ENCODE data around the gene NXNL1. TPM values are rescaled to one million over a fixed set of nuclear protein-coding genes. Genes with fewer than 3 reads are reported as not detected.

NXNL1 gene
- total RNA-seq, 1 experiment from 2014 or later = not detected

GRCh38 chr19:17448131-17448967 is 12.4 kb downstream of the NXNL1 start, which contains the start of gene TMEM221:
Gene TMEM221 (minus strand): TSS chr19:17448668. CDS start chr19:17448462, 206 bp downstream.
- Histone ChIP-seq H3K9me2 (replicated peaks; ENCODE audit: low read length) (no peaks in the 10 kb centered on the region), H4K20me1 (ENCODE audit: low read length) (no peaks in the 10 kb centered on the region), H2AFZ (ENCODE audit: low read length) (peak within 1 kb of the TSS; percentile 87), H3K4me2 (ENCODE audit: low read length) (peak within 1 kb of the TSS; percentile 95), H3K27me3 (ENCODE audit: low read length) (no peaks in the 10 kb centered on the region), H3K4me3 (ENCODE audit: low read length) (peak within 1 kb of the TSS; percentile 74), H3K79me2 (ENCODE audit: low read length) (no peaks in the 10 kb centered on the region), H3F3A (ENCODE audit: low read length, unreplicated experiment) (peaks cover 4% of the 10 kb centered on the region), H3K9ac (ENCODE audit: low read length) (peak within 1 kb of the TSS; percentile 50), H3K9me3 (ENCODE audit: low read length) (no peaks in the 10 kb centered on the region), H3K36me3 (ENCODE audit: low read depth, low read length) (no peaks in the 10 kb centered on the region; the same call in 1 of the 2 replicates), H3K27ac (ENCODE audit: low read length) (no peak within 1 kb of the TSS), H3K4me1 (ENCODE audit: insufficient read depth, low read length) (peaks cover 9% of the 10 kb centered on the region)
- peak; percentile 53 for ATAC-seq
- intact Hi-C loops (cut with micrococcal nuclease) = no loop called here
- TF ChIP-seq CTCF (conservative IDR thresholded peaks at IDR 0.05; ENCODE audit: low read depth, low read length) (peak; percentile 66), EZH2 (IDR thresholded peaks at IDR 0.05; ENCODE audit: low read length, unreplicated experiment) (no peak)
- BruUV-seq (replicated peaks) = no TSS peak
- CTCF ChIA-PET = no interaction called here
- POLR2A ChIA-PET (ENCODE audit: unreplicated experiment) = no interaction called here
- DNase-seq = peak; percentile 54

- BruUV-seq (replicated peaks) = no TSS peak
- Histone ChIP-seq H4K20me1 (ENCODE audit: low read length) (no peaks in the 10 kb centered on the region), H2AFZ (ENCODE audit: low read length) (peak overlapping the region; percentile 56; the same call in 1 of the 2 replicates), H3F3A (ENCODE audit: low read length, unreplicated experiment) (peaks cover 4% of the 10 kb centered on the region), H3K4me1 (ENCODE audit: insufficient read depth, low read length) (peaks cover 9% of the 10 kb centered on the region), H3K9ac (ENCODE audit: low read length) (peak overlapping the region; percentile 50; the same call in 1 of the 2 replicates), H3K9me3 (ENCODE audit: low read length) (no peaks in the 10 kb centered on the region), H3K27me3 (ENCODE audit: low read length) (no peaks in the 10 kb centered on the region), H3K27ac (ENCODE audit: low read length) (no peak overlapping the region), H3K79me2 (ENCODE audit: low read length) (no peaks in the 10 kb centered on the region), H3K36me3 (ENCODE audit: low read depth, low read length) (no peaks in the 10 kb centered on the region), H3K4me3 (ENCODE audit: low read length) (peak overlapping the region; percentile 74), H3K4me2 (ENCODE audit: low read length) (peak overlapping the region; percentile 95), H3K9me2 (replicated peaks; ENCODE audit: low read length) (no peaks in the 10 kb centered on the region)
- TF ChIP-seq EZH2phosphoT487 (IDR thresholded peaks at IDR 0.05; ENCODE audit: borderline replicate concordance, low read length) (no peak), EZH2 (IDR thresholded peaks at IDR 0.05; ENCODE audit: low read length, unreplicated experiment) (no peak), CTCF (conservative IDR thresholded peaks at IDR 0.05; ENCODE audit: low read depth, low read length) (no peak)
- POLR2A ChIA-PET (ENCODE audit: unreplicated experiment) = no interaction called here
- DNase-seq (no peak), ATAC-seq (no peak)
- CTCF ChIA-PET = interaction anchor here (0.5 kb wide), 1 partner anchor 21 kb away, joined by 3 read pairs; no protein-coding TSS in a partner anchor
- intact Hi-C loops (cut with micrococcal nuclease) = no loop called here
These were observed 13.0 kb downstream of the NXNL1 start for GRCh38 chr19:17447704-17448130.

Data from PC-3 (cell line).